DND-41 (cell line): ENCODE data around the gene FOXP1.

Source experiments
- ATAC-seq: fragments of 200-7000 bp; cut with Tn5 transposase; 3 replicates; pipeline ENCODE4 v1.9.1; 2021; ENCODE audit warnings: low read depth; ENCODE audit not compliant: insufficient read depth
- DNase-seq: peaks from one replicate; pipeline ENCODE4 v3.0.0-alpha.2; 2020
- H2AFZ ChIP-seq: 2 replicates; pipeline ENCODE4 v1.6.0; 2012; ENCODE audit warnings: low read depth, low read length
- H3K27ac ChIP-seq: 2 replicates; pipeline ENCODE4 v1.5.1; 2012; ENCODE audit warnings: low read length, inconsistent platforms
- H3K27me3 ChIP-seq: fragments of 200-600 bp; sonication (generic); 2 replicates; pipeline ENCODE4 v1.6.0; 2012; ENCODE audit warnings: low read length, mild to moderate bottlenecking, inconsistent platforms; ENCODE audit not compliant: insufficient read depth, poor library complexity
- H3K36me3 ChIP-seq: 2 replicates; pipeline ENCODE4 v1.5.1; 2012; ENCODE audit warnings: low read length, inconsistent platforms; ENCODE audit not compliant: insufficient read depth
- H3K4me1 ChIP-seq: 2 replicates; pipeline ENCODE4 v1.5.1; 2012; ENCODE audit warnings: mild to moderate bottlenecking, low read length; ENCODE audit not compliant: insufficient read depth
- H3K4me2 ChIP-seq: 2 replicates; pipeline ENCODE4 v1.6.0; 2012; ENCODE audit warnings: mild to moderate bottlenecking, moderate library complexity, low read length, inconsistent platforms; ENCODE audit not compliant: insufficient read depth
- H3K4me3 ChIP-seq, 2 experiments: fragments of 200-600 bp in 1 of 2; shearing (Covaris generic) in 1 of 2; 2 replicates each; pipeline ENCODE4 v1.5.1; 2012 to 2016; ENCODE audit warnings: inconsistent platforms in 2 of 2, low read length in 2 of 2, mild to moderate bottlenecking in 2 of 2, low read depth in 1 of 2, moderate library complexity in 1 of 2
- H3K79me2 ChIP-seq: 2 replicates; pipeline ENCODE4 v1.6.0; 2012; ENCODE audit warnings: low read length, inconsistent platforms; ENCODE audit not compliant: insufficient read depth
- H3K9ac ChIP-seq: 2 replicates; pipeline ENCODE4 v1.6.0; 2012; ENCODE audit warnings: low read depth, mild to moderate bottlenecking, inconsistent platforms, low read length, moderate library complexity
- H3K9me3 ChIP-seq: 2 replicates; pipeline ENCODE4 v1.5.1; 2012; ENCODE audit warnings: low read length, moderate library complexity, mild to moderate bottlenecking, inconsistent platforms; ENCODE audit not compliant: insufficient read depth, severe bottlenecking
- H4K20me1 ChIP-seq: 2 replicates; pipeline ENCODE4 v1.6.0; 2012; ENCODE audit warnings: low read length; ENCODE audit not compliant: insufficient read depth
- EZH2 ChIP-seq: IDR thresholded peaks from 3 replicates; pipeline ENCODE4 v1.6.1; 2012; ENCODE audit warnings: borderline replicate concordance, low read depth, mild to moderate bottlenecking, moderate library complexity, low read length, inconsistent platforms; ENCODE audit not compliant: severe bottlenecking
- TF ChIP-seq, protein P1 (sequence below): IDR thresholded peaks from 2 replicates; pipeline ENCODE4 v1.5.1; 2012; ENCODE audit warnings: borderline replicate concordance, low read length, moderate library complexity, mild to moderate bottlenecking; ENCODE audit not compliant: poor library complexity, severe bottlenecking; ENCODE audit errors: extremely low read depth

The FOXP1 gene

DNA sequence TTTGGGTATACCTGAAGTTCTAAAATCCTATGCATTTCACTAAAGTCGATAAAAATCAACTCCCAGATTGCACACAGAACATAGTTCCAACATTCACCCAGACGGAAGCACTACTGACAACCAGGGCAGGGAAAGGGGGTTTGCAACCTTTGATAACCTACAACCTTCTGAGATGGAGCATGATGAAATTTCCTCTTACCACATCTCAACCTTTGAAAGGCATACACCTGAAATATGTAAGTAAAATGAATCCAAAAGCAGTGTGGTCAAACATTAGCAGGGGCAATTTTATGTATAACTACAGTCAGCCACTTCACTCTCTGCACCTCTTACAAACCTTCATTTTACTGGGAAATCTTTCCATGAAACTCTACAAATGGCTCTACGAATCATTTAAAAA is 184.1 kb downstream of the FOXP1 start:
- H3K4me3 ChIP-seq = no peak overlapping the region
- no peak for ATAC-seq
- no peaks in the 10 kb centered on the region for H3K9me3 ChIP-seq
- H3K27me3 ChIP-seq = no peaks in the 10 kb centered on the region
- no peaks in the 10 kb centered on the region for H3K36me3 ChIP-seq
- no peaks in the 10 kb centered on the region; the same call in 1 of the 2 replicates for H3K4me1 ChIP-seq
- H2AFZ ChIP-seq = no peak overlapping the region
- peaks cover 11% of the 10 kb centered on the region; the same call in 1 of the 2 replicates for H4K20me1 ChIP-seq
- no peak overlapping the region for H3K27ac ChIP-seq
- TF ChIP-seq EZH2 = no peak
- TF ChIP-seq, protein P1, sequence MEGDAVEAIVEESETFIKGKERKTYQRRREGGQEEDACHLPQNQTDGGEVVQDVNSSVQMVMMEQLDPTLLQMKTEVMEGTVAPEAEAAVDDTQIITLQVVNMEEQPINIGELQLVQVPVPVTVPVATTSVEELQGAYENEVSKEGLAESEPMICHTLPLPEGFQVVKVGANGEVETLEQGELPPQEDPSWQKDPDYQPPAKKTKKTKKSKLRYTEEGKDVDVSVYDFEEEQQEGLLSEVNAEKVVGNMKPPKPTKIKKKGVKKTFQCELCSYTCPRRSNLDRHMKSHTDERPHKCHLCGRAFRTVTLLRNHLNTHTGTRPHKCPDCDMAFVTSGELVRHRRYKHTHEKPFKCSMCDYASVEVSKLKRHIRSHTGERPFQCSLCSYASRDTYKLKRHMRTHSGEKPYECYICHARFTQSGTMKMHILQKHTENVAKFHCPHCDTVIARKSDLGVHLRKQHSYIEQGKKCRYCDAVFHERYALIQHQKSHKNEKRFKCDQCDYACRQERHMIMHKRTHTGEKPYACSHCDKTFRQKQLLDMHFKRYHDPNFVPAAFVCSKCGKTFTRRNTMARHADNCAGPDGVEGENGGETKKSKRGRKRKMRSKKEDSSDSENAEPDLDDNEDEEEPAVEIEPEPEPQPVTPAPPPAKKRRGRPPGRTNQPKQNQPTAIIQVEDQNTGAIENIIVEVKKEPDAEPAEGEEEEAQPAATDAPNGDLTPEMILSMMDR = no peak
- no peak for DNase-seq
- H3K79me2 ChIP-seq = peaks cover 24% of the 10 kb centered on the region
- H3K4me2 ChIP-seq = no peak overlapping the region
- no peak overlapping the region for H3K9ac ChIP-seq

DNA sequence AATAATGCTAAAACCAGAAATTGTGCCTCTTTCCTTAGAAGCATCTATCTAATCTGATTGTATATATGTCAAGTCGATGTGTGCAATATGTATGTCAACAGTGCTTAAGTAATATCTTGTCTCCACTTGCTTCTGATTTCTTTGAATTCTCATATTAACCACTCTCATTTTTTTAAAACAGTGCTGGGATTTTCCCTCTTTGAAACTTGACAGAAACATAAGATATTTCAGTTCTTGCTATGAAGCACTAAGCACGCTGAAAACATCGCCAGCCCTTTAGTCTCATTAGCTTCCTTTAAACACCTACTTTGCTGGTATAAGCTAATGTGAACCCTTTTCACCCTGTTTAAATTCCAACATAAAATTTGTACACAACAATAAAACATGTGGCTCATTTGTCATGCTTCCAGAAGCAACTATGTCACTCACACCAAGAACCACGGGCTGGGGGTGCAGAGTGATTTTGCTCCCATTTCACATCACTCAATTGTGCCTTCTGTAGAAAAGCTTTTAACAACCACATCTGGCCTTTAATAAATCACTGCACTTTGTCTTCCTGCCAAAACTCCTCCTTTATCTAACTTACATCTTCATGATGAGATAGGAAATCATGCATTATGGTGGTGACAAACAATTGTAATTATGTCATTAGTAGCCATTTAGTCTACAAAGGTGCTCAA is 185.2 kb downstream of the FOXP1 start:
- Histone ChIP-seq H3K9me3 (no peaks in the 10 kb centered on the region), H3K27ac (no peak overlapping the region), H2AFZ (no peak overlapping the region), H4K20me1 (peaks cover 11% of the 10 kb centered on the region; the same call in 1 of the 2 replicates), H3K79me2 (peaks cover 27% of the 10 kb centered on the region), H3K9ac (no peak overlapping the region), H3K4me2 (no peak overlapping the region), H3K4me1 (no peaks in the 10 kb centered on the region; the same call in 1 of the 2 replicates), H3K4me3 (no peak overlapping the region), H3K27me3 (no peaks in the 10 kb centered on the region), H3K36me3 (no peaks in the 10 kb centered on the region)
- DNase-seq = no peak
- no peak for ATAC-seq
- TF ChIP-seq, protein P1 = no peak
- TF ChIP-seq EZH2 = no peak

DNA sequence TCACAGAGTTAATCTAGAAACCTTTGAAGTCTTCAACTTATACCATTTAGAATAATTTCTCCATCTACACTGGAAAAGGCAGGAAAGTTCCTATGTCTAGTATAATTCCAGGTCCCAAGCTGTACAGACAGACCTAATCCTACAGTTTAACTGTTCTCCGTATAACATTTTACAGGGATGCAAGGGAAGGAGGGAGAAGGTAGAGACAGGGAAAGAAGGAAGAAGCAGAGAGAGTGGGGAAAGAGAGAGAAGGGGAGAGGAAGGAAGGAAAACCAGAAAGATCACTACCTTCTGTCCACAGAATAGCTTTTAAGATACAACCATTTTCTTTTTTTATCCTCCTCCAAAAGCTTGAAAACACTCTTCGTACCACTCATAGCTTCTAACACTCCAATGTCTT is 185.8 kb downstream of the FOXP1 start:
- no peaks in the 10 kb centered on the region for H3K9me3 ChIP-seq
- DNase-seq (no peak), ATAC-seq (no peak)
- H3K4me3 ChIP-seq = no peak overlapping the region
- no peak overlapping the region for H3K9ac ChIP-seq
- H3K27ac ChIP-seq = no peak overlapping the region
- TF ChIP-seq EZH2 = no peak
- TF ChIP-seq, protein P1 = no peak
- no peaks in the 10 kb centered on the region for H3K27me3 ChIP-seq
- no peak overlapping the region for H3K4me2 ChIP-seq
- no peaks in the 10 kb centered on the region; the same call in 1 of the 2 replicates for H3K4me1 ChIP-seq
- no peaks in the 10 kb centered on the region for H3K36me3 ChIP-seq
- H3K79me2 ChIP-seq = peaks cover 27% of the 10 kb centered on the region
- H2AFZ ChIP-seq = no peak overlapping the region
- peaks cover 11% of the 10 kb centered on the region; the same call in 1 of the 2 replicates for H4K20me1 ChIP-seq
